Right ventricle myocardium inferior (tissue), 1 donor: Measurements from ENCODE around the gene EML4. TPM values are rescaled to one million over a fixed set of nuclear protein-coding genes. Genes with fewer than 3 reads are reported as not detected.
"Not testable (repeated sequence)": the region's sequence is repeated elsewhere in the genome, so short reads cannot be mapped to it uniquely, and the experiment has no call there.

Experiments
- ATAC-seq: fragments of 200-7000 bp; cut with Tn5 transposase; one replicate; pipeline ENCODE4 v1.9.1; 2020; ENCODE audit warnings: mild to moderate bottlenecking, moderate library complexity
- DNase-seq: peaks from one replicate; pipeline ENCODE4 v3.0.0; 2021; ENCODE audit errors: missing footprints
- intact Hi-C: fragments of 100-400 bp; cut with DNase I; formaldehyde crosslinking; loops from one replicate; pipeline ENCODE4 v1.11.0; 2022
- long read RNA-seq: library from polyadenylated mRNA; unstranded; transcript quantifications from one replicate; pipeline ENCODE4 v2.0.0, GENCODE V29; 2021
- total RNA-seq: library from RNA; stranded (reverse); fragmentation: NEBNext Ultra II Directional; extraction: Animal tissue kit (Norgen Biotek cat#: 25700); gene quantifications from one replicate; pipeline ENCODE4 v1.2.1, GENCODE V29; 2021
- donor health status: DM: no; HTN: yes; CAD: no; lungs with severe emphysema.

EML4 gene
- 5.6 TPM for total RNA-seq
- long read RNA-seq, full-length matches to known transcripts, result 2 of 3 reads
- long read RNA-seq, partial matches to known transcripts, result 1 of 3 reads
- long read RNA-seq, other reads (novel, unspliced or antisense), result 0 of 3 reads

DNA sequence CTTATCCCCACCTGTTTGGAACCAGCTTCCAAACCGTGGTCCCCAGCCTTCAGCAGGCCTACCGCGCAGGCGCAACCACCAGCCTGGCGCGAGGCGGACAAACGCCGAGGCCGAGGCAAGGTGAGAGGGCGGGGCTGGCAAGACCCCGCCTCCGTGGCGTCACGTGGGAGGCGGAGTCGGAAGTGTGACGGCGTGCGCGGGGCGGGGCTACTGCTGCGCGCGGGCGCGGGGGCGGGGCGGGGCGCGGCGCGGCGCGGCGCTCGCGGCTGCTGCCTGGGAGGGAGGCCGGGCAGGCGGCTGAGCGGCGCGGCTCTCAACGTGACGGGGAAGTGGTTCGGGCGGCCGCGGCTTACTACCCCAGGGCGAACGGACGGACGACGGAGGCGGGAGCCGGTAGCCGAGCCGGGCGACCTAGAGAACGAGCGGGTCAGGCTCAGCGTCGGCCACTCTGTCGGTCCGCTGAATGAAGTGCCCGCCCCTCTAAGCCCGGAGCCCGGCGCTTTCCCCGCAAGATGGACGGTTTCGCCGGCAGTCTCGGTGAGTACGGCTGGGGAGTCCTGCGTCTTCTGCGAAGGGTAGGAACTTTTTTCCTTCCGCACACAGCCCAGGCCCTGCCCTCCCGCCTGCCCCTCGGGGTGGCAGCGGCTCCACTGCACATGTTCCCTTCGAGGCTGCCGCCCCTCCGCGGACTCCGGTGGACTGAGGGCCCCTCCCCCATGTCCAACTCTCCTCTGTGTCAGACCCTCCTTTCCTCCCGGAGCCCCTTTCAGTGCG, at the start of gene EML4:
EML4 (plus strand) TSS at position 254 of the 774 bp plus-strand sequence; CDS start at position 513, 259 bp downstream.
- intact Hi-C loops, result loop anchor here (2.0 kb wide), 1 partner anchor 66 kb away; no protein-coding TSS in a partner anchor
- peak; percentile 96 for DNase-seq
- ATAC-seq, result peak; percentile 97

DNA sequence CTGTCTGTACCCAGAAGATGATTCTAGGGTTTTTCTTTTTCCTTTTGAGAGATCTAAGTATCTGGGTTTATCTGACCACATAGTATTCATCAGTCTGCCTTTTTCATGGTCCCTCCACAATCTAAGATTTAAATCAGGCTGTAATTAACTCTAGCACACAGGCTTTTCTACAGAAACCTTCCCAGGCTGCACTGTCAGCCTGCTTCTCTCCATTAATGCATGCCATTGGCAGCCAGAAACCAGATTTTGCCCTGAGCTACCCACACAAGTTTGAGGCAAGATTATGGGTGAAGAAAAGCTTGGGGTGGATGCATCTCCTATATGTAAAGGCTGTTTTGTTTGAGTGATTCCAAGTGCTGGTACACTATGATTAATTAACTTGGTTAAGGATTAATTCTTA, 45.7 kb upstream of the EML4 start:
- intact Hi-C loops, result no loop called here
- DNase-seq, result no peak

DNA sequence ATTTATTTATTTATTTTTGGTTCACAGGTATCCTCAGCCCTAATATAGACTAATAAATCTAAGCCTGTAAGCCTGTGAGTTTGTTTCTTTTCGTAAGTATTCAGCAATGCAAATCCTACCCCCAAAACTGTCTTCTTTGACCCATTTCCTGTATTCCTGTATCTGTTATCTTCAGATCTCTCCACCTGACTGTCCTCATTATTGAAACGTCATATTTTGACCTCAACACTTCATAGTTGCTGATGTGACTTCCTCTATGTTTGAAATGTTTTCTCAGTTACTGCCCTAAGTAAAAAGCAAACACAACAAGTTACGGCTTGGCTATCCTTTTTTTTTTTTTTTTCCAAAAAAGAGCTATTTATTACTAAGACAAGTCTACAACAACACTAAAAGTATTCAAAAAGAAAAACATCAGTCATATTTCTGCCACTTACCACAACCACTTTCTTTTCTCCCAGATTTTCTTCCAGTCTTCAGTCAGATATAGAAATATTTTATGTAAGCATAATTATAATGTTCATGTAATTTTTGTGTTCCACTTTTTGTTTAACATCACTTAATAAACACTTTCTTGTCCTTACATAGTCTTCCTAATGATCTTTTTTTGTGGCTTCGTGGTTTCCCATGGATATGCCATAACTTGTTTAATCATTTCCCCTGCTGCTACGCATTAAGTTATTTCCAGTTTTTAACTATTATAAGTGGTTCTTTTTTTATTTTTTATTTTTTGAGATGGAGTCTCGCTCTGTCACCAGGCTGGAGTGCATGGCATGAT, 45.0 kb upstream of the EML4 start:
- intact Hi-C loops, result no loop called here
- no peak for DNase-seq
- no peak for ATAC-seq

More for the DNA sequence above, 45.7 kb upstream of the EML4 start:
- no peak for ATAC-seq

- ATAC-seq, result peak; percentile 54
- no peak for DNase-seq
- intact Hi-C loops, result no loop called here
These were observed 43.1 kb upstream of the EML4 start for GRCh38 chr2:42125841-42126594.

- intact Hi-C loops, result not testable (repeated sequence)
These were observed 42.3 kb upstream of the EML4 start for GRCh38 chr2:42126873-42127272.

GRCh38 chr2:42127425-42128424, 41.4 kb upstream of the EML4 start:
- intact Hi-C loops, result no loop called here
- DNase-seq, result no peak
- no peak for ATAC-seq

More at GRCh38 chr2:42126873-42127272, 42.3 kb upstream of the EML4 start:
- not testable (repeated sequence) for ATAC-seq, DNase-seq

- ATAC-seq (no peak), DNase-seq (no peak)
- intact Hi-C loops, result no loop called here
These were observed 40.2 kb upstream of the EML4 start for GRCh38 chr2:42128721-42129486.

DNA sequence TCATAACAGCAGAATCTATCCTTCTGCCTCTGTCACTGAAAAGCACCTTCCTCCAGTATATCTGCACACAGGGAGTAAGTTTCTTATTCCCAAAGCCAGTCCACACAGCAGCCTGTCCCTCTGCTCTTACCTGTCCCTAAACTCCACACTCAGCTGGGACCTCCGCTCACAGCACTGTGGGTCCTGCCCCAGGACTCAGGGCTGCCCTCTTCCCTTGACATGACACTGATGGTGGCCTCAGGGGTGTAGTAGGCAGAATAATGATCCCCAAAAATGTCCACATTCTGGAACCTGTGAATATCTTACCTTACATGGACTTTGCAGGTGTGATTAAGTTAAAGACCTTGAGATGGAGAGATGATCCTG, 39.7 kb upstream of the EML4 start:
- DNase-seq, result no peak
- intact Hi-C loops, result no loop called here
- no peak for ATAC-seq

- DNase-seq (no peak), ATAC-seq (no peak)
- intact Hi-C loops, result no loop called here
These were observed 39.2 kb upstream of the EML4 start for GRCh38 chr2:42129947-42130346.

GRCh38 chr2:42130858-42131257, 38.3 kb upstream of the EML4 start:
- intact Hi-C loops, DNase-seq, ATAC-seq: not testable (repeated sequence)

DNA sequence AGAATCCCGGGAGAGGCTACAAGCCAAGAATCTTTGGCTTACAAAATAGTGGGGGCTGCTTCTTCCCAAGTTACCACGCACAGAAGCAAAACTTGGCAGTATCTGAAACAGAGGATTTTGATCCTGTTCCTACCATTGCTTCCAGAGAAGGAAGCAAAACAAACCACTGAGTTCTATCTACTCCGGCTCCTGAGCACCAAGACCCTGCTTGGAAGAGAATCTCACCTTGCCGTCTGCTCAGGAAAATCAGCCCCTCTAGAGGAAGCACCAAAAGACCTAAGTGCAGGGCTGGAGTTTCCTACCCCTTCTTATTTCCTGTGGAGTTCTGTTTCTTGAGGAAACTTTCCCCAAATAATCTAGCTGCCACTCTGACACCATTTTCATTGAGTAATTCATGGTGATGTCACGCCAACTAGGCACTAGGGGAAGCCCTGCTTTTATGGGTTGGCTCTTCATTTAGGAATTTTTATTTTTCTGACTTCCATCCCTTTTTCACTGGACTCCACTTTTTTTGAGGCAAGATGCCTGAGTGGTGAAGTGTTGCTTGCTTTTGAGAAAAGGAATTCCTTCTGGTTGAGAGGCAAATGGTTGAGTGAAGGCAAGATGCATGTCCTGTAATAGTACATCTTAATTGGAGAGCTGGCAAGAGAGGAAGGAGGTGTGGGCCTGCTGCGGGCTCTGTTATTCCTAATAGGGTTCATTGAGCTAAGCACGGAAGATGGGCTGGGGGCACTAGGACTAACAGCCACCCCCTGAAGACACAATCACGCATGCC, 36.8 kb upstream of the EML4 start:
- intact Hi-C loops, result no loop called here
- peak; percentile 24 for ATAC-seq
- no peak for DNase-seq

DNA sequence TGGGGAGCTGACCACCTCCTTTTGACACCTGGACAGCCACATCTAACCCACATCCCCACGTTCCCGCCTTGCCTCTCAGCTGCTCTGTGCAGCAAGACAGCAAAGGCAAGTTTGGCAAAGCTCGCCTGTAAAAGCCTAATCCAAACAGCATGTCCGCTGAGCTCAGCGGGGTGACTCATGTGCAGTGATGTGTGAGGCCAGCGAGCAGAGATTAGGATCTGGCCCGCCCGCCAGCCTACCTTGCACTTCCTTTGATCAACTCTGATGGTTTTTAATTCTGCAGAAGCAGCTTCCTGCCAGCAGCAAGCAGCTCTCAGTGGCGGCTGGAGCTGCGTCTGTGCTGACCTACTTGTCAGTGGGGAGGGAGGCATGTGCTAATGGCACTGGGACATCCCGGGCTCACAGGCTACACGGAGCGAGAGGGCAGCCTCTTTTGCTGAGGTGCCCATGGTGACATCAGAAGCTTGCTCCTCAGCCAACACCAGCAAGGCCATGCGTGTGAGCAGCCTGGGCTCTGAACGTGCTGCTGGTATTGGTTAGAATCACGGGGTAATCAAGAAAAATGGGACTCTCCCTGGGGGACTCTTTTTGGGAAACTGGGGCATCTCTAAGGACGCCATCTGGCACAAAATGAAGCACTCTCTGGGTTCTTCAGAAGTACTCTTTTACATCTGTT, 36.0 kb upstream of the EML4 start:
- DNase-seq (peak; percentile 85), ATAC-seq (peak; percentile 86)
- intact Hi-C loops, result no loop called here

DNA sequence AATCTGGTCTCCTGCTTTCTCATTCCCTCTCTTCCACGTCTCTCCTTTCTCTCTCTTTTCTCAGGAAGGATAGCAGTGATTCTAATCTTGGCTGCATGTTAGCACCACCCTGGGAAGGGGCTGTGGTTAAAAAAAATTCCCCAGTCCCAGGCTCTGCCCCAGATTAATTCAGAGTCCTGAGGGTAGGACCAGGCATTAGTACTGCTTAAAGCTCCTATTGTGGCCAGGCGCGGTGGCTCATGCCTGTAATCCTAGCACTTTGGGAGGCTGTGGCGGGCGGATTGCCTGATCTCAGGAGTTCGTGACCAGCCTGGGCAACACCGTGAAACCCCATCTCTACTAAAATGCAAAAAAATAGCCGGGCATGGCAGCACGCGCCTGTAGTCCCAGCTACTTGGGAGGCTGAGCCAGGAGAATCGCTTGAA, 35.4 kb upstream of the EML4 start:
- intact Hi-C loops, result no loop called here
- no peak for DNase-seq

DNA sequence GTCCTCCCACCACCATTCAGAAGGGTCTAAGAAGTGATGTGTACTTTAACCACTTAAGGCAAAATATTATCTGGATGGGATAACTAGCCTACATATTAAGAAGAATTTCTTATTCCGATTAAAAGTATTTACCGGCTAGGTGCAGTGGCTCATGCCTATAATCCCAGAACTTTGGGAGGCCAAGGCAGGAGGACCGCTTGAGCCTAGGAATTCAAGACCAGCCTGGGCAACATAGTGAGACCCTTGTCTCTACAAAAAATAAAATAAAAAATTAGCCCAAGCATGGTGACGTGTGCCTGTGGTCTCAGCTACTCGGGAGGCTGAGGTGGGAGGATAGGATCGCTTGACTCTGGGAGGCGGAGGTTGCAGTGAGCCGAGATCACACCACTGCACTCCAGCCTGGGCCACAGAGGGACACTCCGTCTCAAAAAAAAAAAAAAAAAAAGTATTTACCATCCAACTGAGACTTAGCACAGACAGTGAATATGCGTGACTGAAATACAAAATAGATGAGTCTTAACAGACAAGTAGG, 34.7 kb upstream of the EML4 start:
- DNase-seq, ATAC-seq, intact Hi-C loops: not testable (repeated sequence)

More for the DNA sequence above, 35.4 kb upstream of the EML4 start:
- no peak for ATAC-seq
